C4-2B (cell line): ENCODE data around the gene EHF.

Experiments used
- CTCF ChIP-seq: fragments of 450-650 bp; conservative IDR thresholded peaks from 2 replicates; pipeline ENCODE4 v1.5.1; 2017; ENCODE audit warnings: mild to moderate bottlenecking
- ZFX ChIP-seq: fragments of 450-650 bp; IDR thresholded peaks from 2 replicates; pipeline ENCODE4 v1.6.1; 2017

DNA sequence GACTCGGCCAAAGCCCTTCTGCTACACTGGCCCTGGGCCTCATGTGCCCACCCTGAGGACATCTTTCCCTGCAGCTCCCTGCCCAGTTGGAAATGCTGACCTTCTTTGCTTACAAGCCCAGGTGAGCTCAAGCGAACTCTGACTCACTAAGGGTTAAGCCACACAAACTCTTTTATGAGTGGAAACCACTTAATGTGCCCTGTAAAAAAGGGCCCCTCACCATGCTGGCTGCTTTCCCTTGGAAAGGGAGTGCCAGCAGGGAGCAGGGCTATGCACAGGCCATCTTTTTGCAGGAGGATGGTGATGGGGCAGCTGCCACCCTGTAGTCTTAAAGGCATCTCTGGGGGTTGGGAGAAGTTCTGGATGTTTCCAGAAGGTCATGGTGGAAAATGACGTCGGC is 18.7 kb downstream of the EHF start:
- TF ChIP-seq CTCF (no peak), ZFX (no peak)
